Stimulated activated CD4-positive, alpha-beta T cell treated with anti-CD3 and anti-CD28 coated beads, Interleukin-2, amount 100 ng/mL, for 4 hours (primary cell): Measurements from ENCODE around the gene ELMO3.

ENCODE experiments used
- DNase-seq: peaks from one replicate; pipeline ENCODE4 v3.0.0-alpha.2; 2020; ENCODE audit warnings: low read depth

ELMO3 gene

GRCh38 chr16:67163999-67164558 lies 34.9 kb upstream of the ELMO3 start:
- no peak for DNase-seq

GRCh38 chr16:67164599-67165061 lies 34.3 kb upstream of the ELMO3 start, which contains the start of gene HSF4:
TSS of gene HSF4 (plus strand) at chr16:67164745. CDS start at chr16:67164812, 67 bp downstream.
- DNase-seq = no peak

GRCh38 chr16:67165121-67166078 lies 33.5 kb upstream of the ELMO3 start:
- DNase-seq = no peak

GRCh38 chr16:67166110-67166547 lies 32.8 kb upstream of the ELMO3 start:
- no peak for DNase-seq

- no peak for DNase-seq
Measured at GRCh38 chr16:67166598-67167168, 32.2 kb upstream of the ELMO3 start.

GRCh38 chr16:67167588-67167987 lies 31.3 kb upstream of the ELMO3 start:
- no peak for DNase-seq

- DNase-seq = no peak
Measured at GRCh38 chr16:67169011-67169451, 29.9 kb upstream of the ELMO3 start.

GRCh38 chr16:67169642-67170167 lies 29.2 kb upstream of the ELMO3 start:
- DNase-seq = no peak

GRCh38 chr16:67170168-67170948 lies 28.6 kb upstream of the ELMO3 start, which contains the start of gene NOL3:
TSS of gene NOL3 (plus strand) at chr16:67170538.
- no peak for DNase-seq

- no peak for DNase-seq
Measured at GRCh38 chr16:67170949-67171649, 27.8 kb upstream of the ELMO3 start.

GRCh38 chr16:67173323-67173722 lies 25.6 kb upstream of the ELMO3 start:
- no peak for DNase-seq

- no peak for DNase-seq
Measured at GRCh38 chr16:67173808-67174705, 24.9 kb upstream of the ELMO3 start.

GRCh38 chr16:67174706-67175231 lies 24.2 kb upstream of the ELMO3 start:
- DNase-seq = no peak

- DNase-seq = no peak
Measured at GRCh38 chr16:67176662-67177061, 22.3 kb upstream of the ELMO3 start.

- DNase-seq = no peak
Measured at GRCh38 chr16:67177743-67178699, 20.9 kb upstream of the ELMO3 start.

- no peak for DNase-seq
Measured at GRCh38 chr16:67179421-67180080, 19.4 kb upstream of the ELMO3 start.

- DNase-seq = no peak
Measured at GRCh38 chr16:67180166-67180565, 18.8 kb upstream of the ELMO3 start.

- DNase-seq = no peak
Measured at GRCh38 chr16:67181346-67181745, 17.6 kb upstream of the ELMO3 start.
